Measurements from ENCODE around the gene RAP1B. TPM values are rescaled to one million over a fixed set of nuclear protein-coding genes. Genes with fewer than 3 reads are reported as not detected.

The RAP1B gene
- total and polyA plus RNA-seq, 2 donors (not counting 3 experiments of a cell fraction or from before 2014, with no cell fraction given): 147 to 174 TPM

DNA sequence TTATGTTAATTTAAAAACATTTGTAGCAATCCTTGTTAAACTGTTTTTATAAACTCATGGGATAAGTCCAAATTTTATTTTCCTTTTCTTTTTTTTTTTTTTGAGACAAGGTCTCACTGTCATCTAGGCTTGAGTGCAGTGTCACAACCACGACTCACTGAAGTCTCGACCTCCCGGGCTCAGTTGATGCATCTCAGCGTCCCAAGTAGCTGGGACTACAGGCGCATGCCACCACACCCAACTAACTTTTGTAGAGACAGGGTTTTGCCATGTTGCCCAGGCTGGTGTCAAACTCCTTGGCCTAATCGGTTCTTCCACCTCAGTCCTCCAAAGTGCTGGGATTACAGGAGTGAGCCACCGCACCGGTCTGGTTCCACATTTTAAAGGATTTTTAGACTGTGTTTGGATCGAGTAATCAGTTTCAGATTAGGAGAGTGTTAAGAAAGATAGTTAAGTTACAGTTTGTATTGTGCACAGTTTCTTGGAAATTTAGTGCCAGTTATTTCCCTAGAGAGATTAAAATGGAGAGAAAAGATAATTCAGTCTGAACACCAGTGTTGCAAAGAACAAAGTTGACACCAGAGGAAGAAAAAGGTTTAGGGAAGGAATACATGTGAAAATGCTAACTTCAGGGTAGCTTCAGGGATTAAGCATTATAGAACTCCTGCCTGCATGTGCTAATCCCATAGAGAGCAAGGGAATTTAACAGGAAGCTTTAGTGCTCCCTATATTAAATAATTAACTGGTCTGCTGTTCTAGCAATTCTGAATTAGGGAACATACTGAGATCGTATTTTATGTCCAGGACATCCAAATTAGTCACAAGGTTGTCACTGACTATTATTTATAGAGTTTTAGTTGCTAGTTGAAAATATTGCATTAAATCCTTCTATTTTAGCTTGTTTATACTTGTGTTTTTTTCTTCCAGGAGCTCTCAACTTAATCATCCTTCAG lies 10.1 kb downstream of the RAP1B start:
- dilution Hi-C loops (cut with MboI; ENCODE audit: extremely low pct_ligation_motif_present, low sequenced_read_pairs) (no loop called here), intact Hi-C loops (cut with micrococcal nuclease) (no loop called here)
- BruUV-seq (replicated peaks): no TSS peak
- POLR2A ChIA-PET: interaction anchor here (0.8 kb wide), 1 partner anchor 10 kb away, joined by 4 read pairs; the partner anchor contains the start of gene RAP1B
- H3K27ac ChIP-seq (ENCODE audit: insufficient read depth, low read depth, low read length): no peak overlapping the region
- peaks cover 7% of the 10 kb centered on the region for H3K4me1 ChIP-seq (ENCODE audit: control insufficient read depth, extremely low read depth, insufficient read depth, low read length)
- CTCF ChIA-PET: interaction anchor here (0.8 to 1.1 kb wide), 3 partner anchors 34 to 286 kb away, joined by 3 to 4 read pairs (median 3); no protein-coding TSS in a partner anchor
- H3K4me3 ChIP-seq (replicated peaks in 1 of 3; ENCODE audit: insufficient read depth in 1 of 3, low read depth in 1 of 3, low read length in 3 of 3): no peak overlapping the region
- H3K9ac ChIP-seq (replicated peaks; ENCODE audit: extremely low read depth, insufficient read depth, low read length): no peak overlapping the region
- H3K27me3 ChIP-seq (ENCODE audit: control insufficient read depth in 2 of 2, insufficient read depth in 2 of 2, low read length in 2 of 2): no peaks in the 10 kb centered on the region
- DNase-seq (ENCODE audit: low read depth, low spot score) (no peak), FAIRE-seq (no peak)
- H2AFZ ChIP-seq (ENCODE audit: low read depth, low read length): no peak overlapping the region
- peaks cover 0 to 2% of the 10 kb centered on the region in 2 experiments for H3K36me3 ChIP-seq (ENCODE audit: control insufficient read depth in 2 of 2, extremely low read depth in 1 of 2, insufficient read depth in 2 of 2, low read length in 2 of 2)
- H3K79me2 ChIP-seq (ENCODE audit: control insufficient read depth, insufficient read depth, low read length): peaks cover 99% of the 10 kb centered on the region
- H3K9me1 ChIP-seq (replicated peaks; ENCODE audit: control insufficient read depth, extremely low read depth, insufficient read depth, low read length): no peaks in the 10 kb centered on the region
- no peak for TF ChIP-seq POLR2A (IDR thresholded peaks at IDR 0.05; ENCODE audit: low read depth, low read length)
- TF ChIP-seq EZH2 (IDR thresholded peaks at IDR 0.05; ENCODE audit: borderline replicate concordance, low read depth, low read length, severe bottlenecking): no peak
- TF ChIP-seq MYC (IDR thresholded peaks at IDR 0.05; ENCODE audit: low read depth, low read length): no peak
- TF ChIP-seq POLR2AphosphoS5 (IDR thresholded peaks at IDR 0.05; ENCODE audit: insufficient read depth, low read depth, low read length): no peak
- TF ChIP-seq, protein P1, sequence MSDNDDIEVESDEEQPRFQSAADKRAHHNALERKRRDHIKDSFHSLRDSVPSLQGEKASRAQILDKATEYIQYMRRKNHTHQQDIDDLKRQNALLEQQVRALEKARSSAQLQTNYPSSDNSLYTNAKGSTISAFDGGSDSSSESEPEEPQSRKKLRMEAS (IDR thresholded peaks at IDR 0.05; ENCODE audit: insufficient read depth, insufficient read length): no peak
- TF ChIP-seq, protein P2, sequence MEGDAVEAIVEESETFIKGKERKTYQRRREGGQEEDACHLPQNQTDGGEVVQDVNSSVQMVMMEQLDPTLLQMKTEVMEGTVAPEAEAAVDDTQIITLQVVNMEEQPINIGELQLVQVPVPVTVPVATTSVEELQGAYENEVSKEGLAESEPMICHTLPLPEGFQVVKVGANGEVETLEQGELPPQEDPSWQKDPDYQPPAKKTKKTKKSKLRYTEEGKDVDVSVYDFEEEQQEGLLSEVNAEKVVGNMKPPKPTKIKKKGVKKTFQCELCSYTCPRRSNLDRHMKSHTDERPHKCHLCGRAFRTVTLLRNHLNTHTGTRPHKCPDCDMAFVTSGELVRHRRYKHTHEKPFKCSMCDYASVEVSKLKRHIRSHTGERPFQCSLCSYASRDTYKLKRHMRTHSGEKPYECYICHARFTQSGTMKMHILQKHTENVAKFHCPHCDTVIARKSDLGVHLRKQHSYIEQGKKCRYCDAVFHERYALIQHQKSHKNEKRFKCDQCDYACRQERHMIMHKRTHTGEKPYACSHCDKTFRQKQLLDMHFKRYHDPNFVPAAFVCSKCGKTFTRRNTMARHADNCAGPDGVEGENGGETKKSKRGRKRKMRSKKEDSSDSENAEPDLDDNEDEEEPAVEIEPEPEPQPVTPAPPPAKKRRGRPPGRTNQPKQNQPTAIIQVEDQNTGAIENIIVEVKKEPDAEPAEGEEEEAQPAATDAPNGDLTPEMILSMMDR (IDR thresholded peaks at IDR 0.05; ENCODE audit: extremely low read depth in 1 of 2, insufficient read depth in 1 of 2, low read depth in 1 of 2, low read length in 2 of 2): no peak
- no peak for TF ChIP-seq JUN (IDR thresholded peaks at IDR 0.05; ENCODE audit: borderline replicate concordance, insufficient read depth, insufficient read length, low read depth)
- no peak for TF ChIP-seq GATA2 (IDR thresholded peaks at IDR 0.05; ENCODE audit: insufficient read depth, insufficient read length, low read depth, low read length)
- no peak overlapping the region for H3K4me2 ChIP-seq (ENCODE audit: insufficient read depth, low read length)
- peaks cover 14% of the 10 kb centered on the region for H4K20me1 ChIP-seq (replicated peaks; ENCODE audit: control insufficient read depth, extremely low read depth, insufficient read depth, low read length)
- no peaks in the 10 kb centered on the region for H3K9me3 ChIP-seq (replicated peaks; ENCODE audit: control insufficient read depth, insufficient read depth, low read length)
